ENCODE data around the gene PGAM5. TPM values are rescaled to one million over a fixed set of nuclear protein-coding genes. Genes with fewer than 3 reads are reported as not detected.

The PGAM5 gene
- total RNA-seq, 2 donors from 2014 or later: 15.0 to 39.2 TPM

DNA sequence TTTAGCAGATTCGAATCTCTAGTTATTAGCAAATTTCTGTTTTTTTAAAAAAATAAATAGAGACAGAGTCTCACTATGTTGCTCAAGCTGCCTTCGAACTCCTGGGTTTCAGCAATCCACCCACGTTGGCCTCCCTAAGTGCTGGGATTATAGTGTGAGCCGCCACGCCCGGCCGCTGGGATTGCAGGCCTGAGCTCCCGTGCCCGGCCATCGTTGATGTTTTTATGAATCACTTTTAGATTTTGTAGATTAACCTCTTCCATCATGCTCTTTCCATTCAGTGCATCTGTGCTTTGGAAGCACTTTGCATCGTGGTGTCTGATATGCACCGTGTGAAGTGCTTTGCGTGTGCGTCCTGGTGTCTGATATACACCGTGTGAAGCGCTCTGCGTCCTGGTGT is 20.9 kb downstream of the PGAM5 start:
- Histone ChIP-seq H3K4me3 (no peak overlapping the region), H3K27me3 (no peaks in the 10 kb centered on the region), H3K9me3 (no peaks in the 10 kb centered on the region), H3K4me1 (no peaks in the 10 kb centered on the region), H3K36me3 (replicated peaks in 1 of 2; ENCODE audit: insufficient read depth in 1 of 2, low read depth in 2 of 2) (peaks cover 11 to 52% of the 10 kb centered on the region in 2 donors), H3K27ac (no peak overlapping the region)
- WGBS, 2 donors: 88 to 92% methylated on average over 17 of the region's 17 CpGs
- ATAC-seq (no peak), DNase-seq (no peak)
- intact Hi-C loops (cut with DNase I): no loop called here
- no peak for TF ChIP-seq POLR2A (IDR thresholded peaks at IDR 0.05)
- TF ChIP-seq, protein P1, sequence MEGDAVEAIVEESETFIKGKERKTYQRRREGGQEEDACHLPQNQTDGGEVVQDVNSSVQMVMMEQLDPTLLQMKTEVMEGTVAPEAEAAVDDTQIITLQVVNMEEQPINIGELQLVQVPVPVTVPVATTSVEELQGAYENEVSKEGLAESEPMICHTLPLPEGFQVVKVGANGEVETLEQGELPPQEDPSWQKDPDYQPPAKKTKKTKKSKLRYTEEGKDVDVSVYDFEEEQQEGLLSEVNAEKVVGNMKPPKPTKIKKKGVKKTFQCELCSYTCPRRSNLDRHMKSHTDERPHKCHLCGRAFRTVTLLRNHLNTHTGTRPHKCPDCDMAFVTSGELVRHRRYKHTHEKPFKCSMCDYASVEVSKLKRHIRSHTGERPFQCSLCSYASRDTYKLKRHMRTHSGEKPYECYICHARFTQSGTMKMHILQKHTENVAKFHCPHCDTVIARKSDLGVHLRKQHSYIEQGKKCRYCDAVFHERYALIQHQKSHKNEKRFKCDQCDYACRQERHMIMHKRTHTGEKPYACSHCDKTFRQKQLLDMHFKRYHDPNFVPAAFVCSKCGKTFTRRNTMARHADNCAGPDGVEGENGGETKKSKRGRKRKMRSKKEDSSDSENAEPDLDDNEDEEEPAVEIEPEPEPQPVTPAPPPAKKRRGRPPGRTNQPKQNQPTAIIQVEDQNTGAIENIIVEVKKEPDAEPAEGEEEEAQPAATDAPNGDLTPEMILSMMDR (IDR thresholded peaks at IDR 0.05): no peak

DNA sequence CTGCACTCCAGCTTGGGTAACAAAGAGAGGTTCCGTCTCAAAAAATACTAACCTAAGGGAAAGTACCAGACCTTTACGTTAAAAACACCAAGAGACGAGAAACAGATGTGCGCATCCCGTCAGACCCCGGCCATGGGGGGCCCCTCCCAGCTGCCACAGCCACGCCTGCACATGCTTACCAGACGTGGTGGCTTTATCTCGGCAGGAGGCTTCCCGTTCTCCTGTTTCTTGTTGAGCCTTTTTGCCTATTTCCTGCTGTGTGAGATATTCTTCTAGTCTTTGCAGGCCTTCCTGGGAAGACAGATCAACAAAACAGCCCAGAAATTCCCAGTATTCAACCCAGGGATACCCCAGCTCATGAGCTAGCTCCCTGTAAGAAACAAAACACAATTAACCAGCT is 23.6 kb downstream of the PGAM5 start:
- TF ChIP-seq POLR2A (IDR thresholded peaks at IDR 0.05): no peak
- TF ChIP-seq, protein P1 (IDR thresholded peaks at IDR 0.05): no peak
- DNase-seq: no peak
- H3K27ac ChIP-seq: no peak overlapping the region
- 78 to 87% methylated on average over 10 of the region's 10 CpGs for WGBS, 2 donors
- no peak overlapping the region for H3K4me3 ChIP-seq
- intact Hi-C loops (cut with DNase I): no loop called here
- no peaks in the 10 kb centered on the region for H3K9me3 ChIP-seq
- peaks cover 11 to 51% of the 10 kb centered on the region in 2 donors for H3K36me3 ChIP-seq (replicated peaks in 1 of 2; ENCODE audit: insufficient read depth in 1 of 2, low read depth in 2 of 2)
- no peaks in the 10 kb centered on the region for H3K4me1 ChIP-seq
- no peak for ATAC-seq
- H3K27me3 ChIP-seq: no peaks in the 10 kb centered on the region

- H3K36me3 ChIP-seq (replicated peaks in 1 of 2; ENCODE audit: insufficient read depth in 1 of 2, low read depth in 2 of 2): peaks cover 11 to 60% of the 10 kb centered on the region in 2 donors
- WGBS, 2 donors: 88 to 93% methylated on average over 20 of the region's 20 CpGs
- no peaks in the 10 kb centered on the region for H3K4me1 ChIP-seq
- H3K4me3 ChIP-seq: no peak overlapping the region
- H3K9me3 ChIP-seq: no peaks in the 10 kb centered on the region
- no peaks in the 10 kb centered on the region for H3K27me3 ChIP-seq
- H3K27ac ChIP-seq: no peak overlapping the region
- no peak for TF ChIP-seq POLR2A (IDR thresholded peaks at IDR 0.05)
- TF ChIP-seq, protein P1 (IDR thresholded peaks at IDR 0.05): no peak
- intact Hi-C loops (cut with DNase I): no loop called here
- DNase-seq (no peak), ATAC-seq (no peak)
Observed at GRCh38 chr12:132735496-132735895, 24.9 kb downstream of the PGAM5 start.

DNA sequence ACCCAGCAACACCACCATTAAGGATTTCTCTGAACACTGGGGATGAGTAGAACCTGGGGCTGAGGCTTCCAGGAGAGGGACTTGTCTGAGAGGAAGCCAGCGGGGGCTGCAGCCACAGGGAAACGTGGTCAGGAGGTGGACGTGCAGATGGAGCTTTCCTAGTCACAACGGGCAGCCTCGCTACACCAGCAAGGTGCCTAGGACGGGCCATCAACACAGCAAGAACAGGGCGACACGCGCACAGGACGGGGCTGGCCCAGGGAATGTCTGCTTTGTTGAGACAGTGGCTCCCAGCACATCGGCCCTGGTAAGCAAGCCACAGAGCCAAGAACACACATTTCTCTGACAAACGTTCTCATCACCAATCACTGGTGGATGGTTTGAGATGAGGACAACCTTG is 25.7 kb downstream of the PGAM5 start:
- intact Hi-C loops (cut with DNase I): no loop called here
- no peaks in the 10 kb centered on the region for H3K9me3 ChIP-seq
- no peak for TF ChIP-seq POLR2A (IDR thresholded peaks at IDR 0.05)
- TF ChIP-seq, protein P1 (IDR thresholded peaks at IDR 0.05): no peak
- H3K27ac ChIP-seq: no peak overlapping the region
- no peak for ATAC-seq
- 88 to 93% methylated on average over 11 to 12 of the region's 12 CpGs for WGBS, 2 donors
- no peaks in the 10 kb centered on the region for H3K27me3 ChIP-seq
- H3K4me1 ChIP-seq: no peaks in the 10 kb centered on the region
- H3K36me3 ChIP-seq (replicated peaks in 1 of 2; ENCODE audit: insufficient read depth in 1 of 2, low read depth in 2 of 2): peaks cover 11 to 63% of the 10 kb centered on the region in 2 donors
- no peak overlapping the region for H3K4me3 ChIP-seq
- DNase-seq: no peak

DNA sequence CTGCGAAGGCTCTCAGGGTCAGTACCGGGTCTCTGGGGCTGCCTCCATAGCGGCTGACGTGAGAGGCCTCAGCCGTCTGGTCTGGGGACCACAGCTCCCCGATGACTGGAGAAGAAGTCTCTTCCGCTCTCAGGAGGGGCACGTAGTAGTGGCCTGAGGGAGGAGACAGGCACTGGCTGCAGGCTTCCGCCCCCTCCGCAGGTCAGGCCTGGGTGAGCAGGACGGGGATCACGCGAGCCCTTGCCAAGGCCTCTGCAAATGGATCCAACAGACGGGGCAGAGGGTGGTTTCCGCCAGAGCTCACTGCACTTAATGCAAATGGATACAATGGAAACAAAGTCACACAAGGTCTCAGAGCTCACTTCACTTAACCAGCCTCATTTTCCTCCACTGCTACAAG is 26.3 kb downstream of the PGAM5 start:
- Histone ChIP-seq H3K36me3 (replicated peaks in 1 of 2; ENCODE audit: insufficient read depth in 1 of 2, low read depth in 2 of 2) (peaks cover 11 to 61% of the 10 kb centered on the region in 2 donors), H3K4me1 (no peaks in the 10 kb centered on the region), H3K4me3 (no peak overlapping the region), H3K27ac (no peak overlapping the region), H3K27me3 (no peaks in the 10 kb centered on the region), H3K9me3 (no peaks in the 10 kb centered on the region)
- no peak for ATAC-seq
- DNase-seq: no peak
- WGBS, 2 donors: 96 to 97% methylated on average over 15 of the region's 15 CpGs
- TF ChIP-seq POLR2A (IDR thresholded peaks at IDR 0.05): no peak
- TF ChIP-seq, protein P1 (IDR thresholded peaks at IDR 0.05): no peak
- intact Hi-C loops (cut with DNase I): no loop called here
